ES-I3 (cell line): ENCODE data around the gene HES4.
"Not testable (repeated sequence)": the region's sequence is repeated elsewhere in the genome, so short reads cannot be mapped to it uniquely, and the experiment has no call there.

Source experiments
- H3K36me3 ChIP-seq: 2 replicates; pipeline ENCODE4 v1.6.1; 2013; ENCODE audit warnings: mild to moderate bottlenecking, low read length, control low read depth, moderate library complexity; ENCODE audit not compliant: insufficient read depth
- H3K4me1 ChIP-seq: 2 replicates; pipeline ENCODE4 v1.6.1; 2013; ENCODE audit warnings: mild to moderate bottlenecking, control low read depth, low read length; ENCODE audit not compliant: insufficient read depth
- H3K9ac ChIP-seq: 2 replicates; pipeline ENCODE4 v1.6.1; 2013; ENCODE audit warnings: low read depth, mild to moderate bottlenecking, low read length, moderate library complexity
- H3K9me3 ChIP-seq: 2 replicates; pipeline ENCODE4 v1.6.1; 2013; ENCODE audit warnings: mild to moderate bottlenecking, low read length, moderate library complexity; ENCODE audit not compliant: control insufficient read depth, insufficient read depth

The HES4 gene

GRCh38 chr1:991275-991674, 8.6 kb downstream of the HES4 start:
- not testable (repeated sequence) for H3K36me3 ChIP-seq, H3K4me1 ChIP-seq, H3K9me3 ChIP-seq, H3K9ac ChIP-seq

GRCh38 chr1:988061-988460, 11.8 kb downstream of the HES4 start:
- H3K9me3 ChIP-seq, H3K4me1 ChIP-seq, H3K36me3 ChIP-seq, H3K9ac ChIP-seq: not testable (repeated sequence)

GRCh38 chr1:985126-985525, 14.8 kb downstream of the HES4 start:
- Histone ChIP-seq H3K4me1 (no peaks in the 10 kb centered on the region), H3K36me3 (no peaks in the 10 kb centered on the region), H3K9me3 (no peaks in the 10 kb centered on the region)

GRCh38 chr1:984476-984814, 15.5 kb downstream of the HES4 start:
- Histone ChIP-seq H3K36me3 (no peaks in the 10 kb centered on the region), H3K9ac (no peak overlapping the region), H3K9me3 (no peaks in the 10 kb centered on the region), H3K4me1 (no peaks in the 10 kb centered on the region)

More at GRCh38 chr1:985126-985525, 14.8 kb downstream of the HES4 start:
- H3K9ac ChIP-seq: no peak overlapping the region

- Histone ChIP-seq H3K4me1 (no peaks in the 10 kb centered on the region), H3K9ac (no peak overlapping the region), H3K36me3 (no peaks in the 10 kb centered on the region), H3K9me3 (no peaks in the 10 kb centered on the region)
Observed at GRCh38 chr1:983798-984475, 16.0 kb downstream of the HES4 start.

GRCh38 chr1:982765-983436, 17.0 kb downstream of the HES4 start:
- Histone ChIP-seq H3K9ac (no peak overlapping the region), H3K4me1 (no peaks in the 10 kb centered on the region), H3K9me3 (no peaks in the 10 kb centered on the region), H3K36me3 (no peaks in the 10 kb centered on the region)

GRCh38 chr1:981955-982558, 17.8 kb downstream of the HES4 start, which contains the start of gene PERM1:
Gene PERM1, minus strand, starts transcription at chr1:982093. Its CDS starts 1,064 bp downstream, at chr1:981029.
- Histone ChIP-seq H3K9me3 (no peaks in the 10 kb centered on the region), H3K4me1 (no peaks in the 10 kb centered on the region), H3K9ac (no peak within 1 kb of the TSS), H3K36me3 (no peaks in the 10 kb centered on the region)

GRCh38 chr1:981491-981954, 18.4 kb downstream of the HES4 start:
- Histone ChIP-seq H3K4me1 (no peaks in the 10 kb centered on the region), H3K36me3 (no peaks in the 10 kb centered on the region), H3K9me3 (no peaks in the 10 kb centered on the region), H3K9ac (no peak overlapping the region)

- Histone ChIP-seq H3K36me3 (no peaks in the 10 kb centered on the region), H3K9me3 (no peaks in the 10 kb centered on the region), H3K9ac (no peak overlapping the region), H3K4me1 (no peaks in the 10 kb centered on the region)
Observed at GRCh38 chr1:980602-981395, 19.1 kb downstream of the HES4 start.

- no peaks in the 10 kb centered on the region for H3K4me1 ChIP-seq
- H3K9ac ChIP-seq: no peak overlapping the region
- no peaks in the 10 kb centered on the region for H3K36me3 ChIP-seq
- no peaks in the 10 kb centered on the region for H3K9me3 ChIP-seq
Observed at GRCh38 chr1:980137-980571, 19.7 kb downstream of the HES4 start.

GRCh38 chr1:979744-980072, 20.2 kb downstream of the HES4 start:
- H3K9me3 ChIP-seq: no peaks in the 10 kb centered on the region
- no peaks in the 10 kb centered on the region for H3K36me3 ChIP-seq
- H3K9ac ChIP-seq: no peak overlapping the region
- no peaks in the 10 kb centered on the region for H3K4me1 ChIP-seq

- Histone ChIP-seq H3K4me1 (no peaks in the 10 kb centered on the region), H3K9ac (no peak overlapping the region), H3K36me3 (no peaks in the 10 kb centered on the region), H3K9me3 (no peaks in the 10 kb centered on the region)
Observed at GRCh38 chr1:978835-979743, 20.8 kb downstream of the HES4 start.

GRCh38 chr1:978069-978834, 21.6 kb downstream of the HES4 start:
- Histone ChIP-seq H3K9me3 (no peaks in the 10 kb centered on the region), H3K9ac (no peak overlapping the region), H3K36me3 (no peaks in the 10 kb centered on the region), H3K4me1 (no peaks in the 10 kb centered on the region)
